WTC11 (cell line): ENCODE data around the gene GLRA1. TPM values are rescaled to one million over a fixed set of nuclear protein-coding genes. Genes with fewer than 3 reads are reported as not detected.

Source experiments
- ATAC-seq: fragments of 200-7000 bp; cut with Tn5 transposase; 2 replicates; pipeline ENCODE4 v1.10.0; 2021; ENCODE audit warnings: mild to moderate bottlenecking, moderate library complexity
- CTCF ChIA-PET: fragments of 300-600 bp; sonication (Branson Sonifier 250); formaldehyde crosslinking; loops from one replicate; lab custom pipeline; 2021; ENCODE audit warnings: antibody characterized with exemption; lab: Charles Lee
- POLR2A ChIA-PET: fragments of 350-600 bp; sonication (Branson Sonifier 250); formaldehyde crosslinking; loops from one replicate; lab custom pipeline; 2021; ENCODE audit warnings: antibody characterized with exemption; lab: Charles Lee
- DNase-seq: peaks from one replicate; pipeline ENCODE4 v3.0.0; 2021; ENCODE audit warnings: low spot score
- H3K27ac Mint-ChIP-seq: 2 replicates; pipeline ENCODE4 v1.8.0; 2021; ENCODE audit warnings: mixed read lengths
- H3K27me3 Mint-ChIP-seq: 2 replicates; pipeline ENCODE4 v1.8.0; 2021; ENCODE audit warnings: low read depth, mild to moderate bottlenecking, moderate library complexity, mixed read lengths
- H3K36me3 Mint-ChIP-seq: 2 replicates; pipeline ENCODE4 v1.8.0; 2021; ENCODE audit warnings: mixed read lengths
- H3K4me1 Mint-ChIP-seq: 2 replicates; pipeline ENCODE4 v1.8.0; 2022; ENCODE audit warnings: mixed read lengths
- H3K4me3 Mint-ChIP-seq: 2 replicates; pipeline ENCODE4 v1.8.0; 2021; ENCODE audit warnings: mild to moderate bottlenecking, moderate library complexity, mixed read lengths
- H3K9me3 Mint-ChIP-seq: 2 replicates; pipeline ENCODE4 v1.8.0; 2021; ENCODE audit warnings: mixed read lengths
- ARID4B ChIP-seq: sonication (generic); formaldehyde crosslinking; IDR thresholded peaks from 2 replicates; pipeline ENCODE4 v1.8.0; 2023; ENCODE audit warnings: missing genetic modification reagents, mild to moderate bottlenecking, borderline replicate concordance
- CTCF ChIP-seq: fragments of 200-600 bp; IDR thresholded peaks from 2 replicates; pipeline ENCODE4 v1.8.0; 2022; ENCODE audit warnings: antibody characterized with exemption
- ESRRA ChIP-seq: sonication (generic); formaldehyde crosslinking; IDR thresholded peaks from 2 replicates; pipeline ENCODE4 v1.8.1; 2022; ENCODE audit warnings: mild to moderate bottlenecking, missing genetic modification reagents, borderline replicate concordance
- ETV6 ChIP-seq: sonication (generic); formaldehyde crosslinking; IDR thresholded peaks from 2 replicates; pipeline ENCODE4 v1.8.1; 2022; ENCODE audit warnings: mild to moderate bottlenecking, missing genetic modification reagents
- GRHL2 ChIP-seq: fragments of 250-450 bp; sonication (Bioruptor Pico); IDR thresholded peaks from 2 replicates; pipeline ENCODE4 v1.8.0; 2022; ENCODE audit warnings: mild to moderate bottlenecking, moderate library complexity; ENCODE audit not compliant: insufficient replicate concordance, severe bottlenecking
- HMGA2 ChIP-seq: fragments of 250-450 bp; sonication (Bioruptor Pico); IDR thresholded peaks from 2 replicates; pipeline ENCODE4 v1.4.0; 2021; ENCODE audit warnings: mild to moderate bottlenecking, moderate library complexity
- KAT7 ChIP-seq: sonication (generic); formaldehyde crosslinking; IDR thresholded peaks from 2 replicates; pipeline ENCODE4 v1.8.1; 2023; ENCODE audit warnings: missing genetic modification reagents, mild to moderate bottlenecking, borderline replicate concordance
- MLX ChIP-seq: sonication (generic); formaldehyde crosslinking; IDR thresholded peaks from 2 replicates; pipeline ENCODE4 v1.8.1; 2023; ENCODE audit warnings: mild to moderate bottlenecking, missing genetic modification reagents, moderate library complexity
- NFATC4 ChIP-seq: fragments of 250-450 bp; sonication (Bioruptor Pico); IDR thresholded peaks from 2 replicates; pipeline ENCODE4 v1.9.0; 2021; ENCODE audit warnings: mild to moderate bottlenecking
- NR2C2 ChIP-seq: sonication (generic); formaldehyde crosslinking; IDR thresholded peaks from 2 replicates; pipeline ENCODE4 v1.8.0; 2022; ENCODE audit warnings: mild to moderate bottlenecking, missing genetic modification reagents
- PREB ChIP-seq: sonication (generic); formaldehyde crosslinking; IDR thresholded peaks from 2 replicates; pipeline ENCODE4 v1.8.1; 2022; ENCODE audit warnings: mild to moderate bottlenecking, missing genetic modification reagents, moderate library complexity, borderline replicate concordance
- SP1 ChIP-seq: sonication (generic); formaldehyde crosslinking; conservative IDR thresholded peaks from 2 replicates; pipeline ENCODE4 v1.8.1; 2022; ENCODE audit warnings: missing genetic modification reagents
- STAT6 ChIP-seq: sonication (generic); formaldehyde crosslinking; conservative IDR thresholded peaks from 2 replicates; pipeline ENCODE4 v1.8.1; 2023; ENCODE audit warnings: mild to moderate bottlenecking, low read depth, missing genetic modification reagents, moderate library complexity
- TP53 ChIP-seq: sonication (generic); formaldehyde crosslinking; IDR thresholded peaks from 2 replicates; pipeline ENCODE4 v1.8.1; 2023; ENCODE audit warnings: mild to moderate bottlenecking, missing genetic modification reagents
- USF1 ChIP-seq: sonication (generic); formaldehyde crosslinking; IDR thresholded peaks from 2 replicates; pipeline ENCODE4 v1.8.0; 2022; ENCODE audit warnings: mild to moderate bottlenecking, missing genetic modification reagents
- USF2 ChIP-seq: sonication (generic); formaldehyde crosslinking; IDR thresholded peaks from 2 replicates; pipeline ENCODE4 v1.8.1; 2023; ENCODE audit warnings: mild to moderate bottlenecking, missing genetic modification reagents, moderate library complexity
- ZNF121 ChIP-seq: sonication (generic); formaldehyde crosslinking; IDR thresholded peaks from 2 replicates; pipeline ENCODE4 v1.8.0; 2023; ENCODE audit warnings: missing genetic modification reagents
- ZNF138 ChIP-seq: sonication (generic); formaldehyde crosslinking; conservative IDR thresholded peaks from 2 replicates; pipeline ENCODE4 v1.8.1; 2022; ENCODE audit warnings: mild to moderate bottlenecking, moderate library complexity, missing genetic modification reagents
- ZNF232 ChIP-seq: sonication (generic); formaldehyde crosslinking; IDR thresholded peaks from 2 replicates; pipeline ENCODE4 v1.8.0; 2022; ENCODE audit warnings: mild to moderate bottlenecking, missing genetic modification reagents
- ZNF396 ChIP-seq: fragments of 250-450 bp; sonication (Bioruptor Pico); IDR thresholded peaks from 2 replicates; pipeline ENCODE4 v1.8.0; 2021; ENCODE audit warnings: mild to moderate bottlenecking, moderate library complexity, borderline replicate concordance
- total RNA-seq: library from RNA; stranded (reverse); gene quantifications from 3 replicates; pipeline ENCODE4 v1.2.3, GENCODE V29; 2021

GLRA1 gene
- total RNA-seq, 1 experiment from 2014 or later: not detected

GRCh38 chr5:151864061-151864748 is 60.4 kb downstream of the GLRA1 start:
- H3K36me3 Mint-ChIP-seq: no peaks in the 10 kb centered on the region
- DNase-seq (no peak), ATAC-seq (peak; percentile 82)
- no peak for TF ChIP-seq CTCF
- no peak for TF ChIP-seq TP53 (CRISPR knock-in tag)
- no peak for TF ChIP-seq NR2C2
- TF ChIP-seq STAT6: no peak
- no peak for TF ChIP-seq ZNF396
- TF ChIP-seq USF2 (CRISPR knock-in tag): peak; percentile 70
- TF ChIP-seq USF1 (CRISPR knock-in tag): peak; percentile 26; the same call in 1 of the 2 replicates
- no peak for TF ChIP-seq ARID4B
- no peak for TF ChIP-seq PREB
- TF ChIP-seq NFATC4 (CRISPR knock-in tag): no peak
- TF ChIP-seq GRHL2 (CRISPR knock-in tag): no peak
- TF ChIP-seq ZNF232 (CRISPR knock-in tag): no peak
- H3K9me3 Mint-ChIP-seq: no peaks in the 10 kb centered on the region
- no peaks in the 10 kb centered on the region for H3K27me3 Mint-ChIP-seq
- H3K4me3 Mint-ChIP-seq: no peak overlapping the region
- H3K4me1 Mint-ChIP-seq: no peaks in the 10 kb centered on the region
- H3K27ac Mint-ChIP-seq: no peak overlapping the region
- ChIA-PET POLR2A (no interaction called here), CTCF (interaction anchor here (1.2 kb wide), 1 partner anchor 39 kb away, joined by 3 read pairs; no protein-coding TSS in a partner anchor)

- Mint-ChIP-seq H3K9me3 (no peaks in the 10 kb centered on the region), H3K36me3 (no peaks in the 10 kb centered on the region), H3K4me3 (no peak overlapping the region), H3K4me1 (no peaks in the 10 kb centered on the region), H3K27ac (no peak overlapping the region), H3K27me3 (no peaks in the 10 kb centered on the region)
- ChIA-PET CTCF (interaction anchor here (1.2 kb wide), 1 partner anchor 38 kb away, joined by 3 read pairs; no protein-coding TSS in a partner anchor), POLR2A (no interaction called here)
- ATAC-seq (no peak), DNase-seq (no peak)
- TF ChIP-seq ZNF121 (CRISPR knock-in tag) (no peak), NR2C2 (no peak), USF1 (CRISPR knock-in tag) (no peak), ZNF138 (CRISPR knock-in tag) (no peak), MLX (CRISPR knock-in tag) (no peak), KAT7 (no peak), HMGA2 (CRISPR knock-in tag) (no peak), ESRRA (CRISPR knock-in tag) (no peak), ETV6 (no peak), SP1 (CRISPR knock-in tag) (no peak)
Observed at GRCh38 chr5:151863566-151863965, 61.1 kb downstream of the GLRA1 start.
